A549 treated with Mapracorat at 1 μM for 4 hours (cell line): ENCODE measurements around the gene RELN. TPM values are rescaled to one million over a fixed set of nuclear protein-coding genes. Genes with fewer than 3 reads are reported as not detected.

Experiments
- total RNA-seq: library from RNA; stranded (reverse); fragments of 200-300 nt; extraction: Qiagen RNA extraction; gene quantifications from 5 replicates; pipeline ENCODE4 v1.2.3, GENCODE V29; 2022

Gene RELN
- 0.01 TPM in 2 of 5 replicates, not detected in the others for total RNA-seq

GRCh38 chr7:103989200-103989784 is at the start of gene RELN:
TSS of gene RELN (minus strand) at chr7:103989658. CDS start at chr7:103989356, 302 bp downstream.

GRCh38 chr7:103446049-103446520 is 543.4 kb downstream of the RELN start, which contains the start of gene SLC26A5:
TSS of gene SLC26A5 (minus strand) at chr7:103446207. CDS start at chr7:103421514, 24,693 bp downstream.

Other genes starting within 250 kb of the RELN start
- 24.8 to 29.1 TPM (median 28.1 TPM) in 5 replicates for gene ORC5, start 218.4 kb upstream of the RELN start, total RNA-seq